T-helper 9 cell (primary cell): ENCODE results near the gene PLEKHM1.
"Not testable (repeated sequence)": the region's sequence is repeated elsewhere in the genome, so short reads cannot be mapped to it uniquely, and the experiment has no call there.

ENCODE experiments used
- DNase-seq: peaks from one replicate; pipeline ENCODE4 v3.0.0-alpha.2; 2020

Gene PLEKHM1

GRCh38 chr17:45461524-45462327, 28.8 kb downstream of the PLEKHM1 start:
- not testable (repeated sequence) for DNase-seq

GRCh38 chr17:45460422-45460821, 30.1 kb downstream of the PLEKHM1 start:
- not testable (repeated sequence) for DNase-seq

GRCh38 chr17:45454341-45454740, 36.2 kb downstream of the PLEKHM1 start:
- DNase-seq = not testable (repeated sequence)

- DNase-seq = not testable (repeated sequence)
Observed at GRCh38 chr17:45453731-45454130, 36.8 kb downstream of the PLEKHM1 start.

GRCh38 chr17:45453225-45453534, 37.3 kb downstream of the PLEKHM1 start:
- DNase-seq = not testable (repeated sequence)

- DNase-seq = not testable (repeated sequence)
Observed at GRCh38 chr17:45452329-45453224, 37.9 kb downstream of the PLEKHM1 start.

GRCh38 chr17:45451660-45452059, 38.9 kb downstream of the PLEKHM1 start:
- DNase-seq = not testable (repeated sequence)

GRCh38 chr17:45451131-45451530, 39.4 kb downstream of the PLEKHM1 start:
- DNase-seq = no peak

GRCh38 chr17:45449708-45450329, 40.7 kb downstream of the PLEKHM1 start:
- DNase-seq = not testable (repeated sequence)

- not testable (repeated sequence) for DNase-seq
Observed at GRCh38 chr17:45449260-45449659, 41.3 kb downstream of the PLEKHM1 start.

- not testable (repeated sequence) for DNase-seq
Observed at GRCh38 chr17:45448483-45448882, 42.0 kb downstream of the PLEKHM1 start.

GRCh38 chr17:45448066-45448465, 42.5 kb downstream of the PLEKHM1 start:
- DNase-seq = not testable (repeated sequence)

- not testable (repeated sequence) for DNase-seq
Observed at GRCh38 chr17:45447650-45448049, 42.9 kb downstream of the PLEKHM1 start.

- not testable (repeated sequence) for DNase-seq
Observed at GRCh38 chr17:45446872-45447625, 43.5 kb downstream of the PLEKHM1 start.

GRCh38 chr17:45445901-45446743, 44.4 kb downstream of the PLEKHM1 start:
- not testable (repeated sequence) for DNase-seq

GRCh38 chr17:45444856-45445820, 45.4 kb downstream of the PLEKHM1 start:
- DNase-seq = not testable (repeated sequence)

- not testable (repeated sequence) for DNase-seq
Observed at GRCh38 chr17:45444301-45444700, 46.2 kb downstream of the PLEKHM1 start.

- not testable (repeated sequence) for DNase-seq
Observed at GRCh38 chr17:45443371-45444260, 46.9 kb downstream of the PLEKHM1 start.
